GM12864 (cell line): ENCODE measurements around the gene HOPX.
A peak's percentile ranks its signal among the peaks of the same experiment; 100 is the strongest.
"Not testable (repeated sequence)": the region's sequence is repeated elsewhere in the genome, so short reads cannot be mapped to it uniquely, and the experiment has no call there.

ENCODE experiments used
- DNase-seq: peaks from one replicate; pipeline ENCODE4 v3.0.0-alpha.2; 2011; ENCODE audit warnings: low read depth
- H3K4me3 ChIP-seq: 2 replicates; pipeline ENCODE4 v1.5.1; 2011; ENCODE audit warnings: mild to moderate bottlenecking, low read depth, low read length, control low read depth
- CTCF ChIP-seq: IDR thresholded peaks from 2 replicates; pipeline ENCODE4 v1.5.1; 2011; ENCODE audit warnings: low read depth, mild to moderate bottlenecking, moderate library complexity, low read length, control low read depth, inconsistent platforms; ENCODE audit errors: missing control alignments

The HOPX gene

GRCh38 chr4:56680266-56680665 is 830 bp downstream of the HOPX start:
- no peak for TF ChIP-seq CTCF
- no peak overlapping the region for H3K4me3 ChIP-seq
- no peak for DNase-seq

- DNase-seq, result no peak
- TF ChIP-seq CTCF, result no peak
- H3K4me3 ChIP-seq, result no peak overlapping the region
Measured at GRCh38 chr4:56677711-56678110, 3.4 kb downstream of the HOPX start.

GRCh38 chr4:56674984-56675383 is 6.1 kb downstream of the HOPX start:
- TF ChIP-seq CTCF, result no peak
- no peak for DNase-seq
- H3K4me3 ChIP-seq, result no peak overlapping the region

GRCh38 chr4:56671860-56672259 is 9.2 kb downstream of the HOPX start:
- no peak for DNase-seq
- TF ChIP-seq CTCF, result no peak
- no peak overlapping the region for H3K4me3 ChIP-seq

GRCh38 chr4:56671373-56671772 is 9.7 kb downstream of the HOPX start:
- TF ChIP-seq CTCF, result no peak
- H3K4me3 ChIP-seq, result no peak overlapping the region
- no peak for DNase-seq

GRCh38 chr4:56668267-56668666 is 12.8 kb downstream of the HOPX start:
- no peak for DNase-seq
- TF ChIP-seq CTCF, result peak; percentile 46
- H3K4me3 ChIP-seq, result no peak overlapping the region

GRCh38 chr4:56667396-56667795 is 13.7 kb downstream of the HOPX start:
- H3K4me3 ChIP-seq, DNase-seq: not testable (repeated sequence)

- TF ChIP-seq CTCF, result no peak
- no peak for DNase-seq
- no peak overlapping the region for H3K4me3 ChIP-seq
Measured at GRCh38 chr4:56666279-56666678, 14.8 kb downstream of the HOPX start.
